NCI-H2196 (cell line): ENCODE results near the gene NME4.
A peak's percentile ranks its signal among the peaks of the same experiment; 100 is the strongest.

Experiments
- DNase-seq: peaks from one replicate; lab custom pipeline; 2025; ENCODE audit not compliant: unreplicated experiment; lab: John Stamatoyannopoulos, UW

NME4 gene

DNA sequence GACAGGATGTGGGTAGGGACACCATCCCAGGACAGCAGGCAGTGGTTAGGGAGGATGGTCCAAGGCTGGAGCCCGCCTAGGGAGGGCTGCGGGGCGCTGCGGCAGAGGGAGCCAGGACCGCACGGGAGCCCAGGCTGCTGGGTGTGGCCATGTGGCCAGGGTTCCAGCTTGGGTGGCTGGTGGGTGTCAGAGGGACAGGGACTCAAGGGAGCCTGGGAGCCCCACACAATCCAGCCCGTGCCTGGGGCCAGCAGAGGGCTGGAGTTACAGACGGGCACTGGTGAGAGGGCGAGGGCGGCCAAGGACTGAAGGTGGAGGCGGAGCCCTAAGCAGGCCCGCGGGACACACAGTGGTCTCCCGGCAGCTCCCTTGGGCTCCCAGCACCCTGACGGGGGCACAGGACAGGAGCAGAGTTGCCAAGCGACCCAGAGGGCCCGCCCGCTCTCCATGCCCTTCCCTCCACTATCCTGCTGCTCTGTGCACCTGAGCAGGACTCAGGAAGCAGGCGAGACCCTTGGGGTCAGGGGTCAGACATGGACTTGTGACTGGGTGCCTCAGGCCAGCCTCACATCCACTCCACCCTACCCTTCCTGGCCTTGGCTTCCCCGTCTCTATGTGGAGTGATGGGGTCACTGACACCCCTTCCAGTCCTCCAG, 33.8 kb upstream of the NME4 start:
- no peak for DNase-seq

DNA sequence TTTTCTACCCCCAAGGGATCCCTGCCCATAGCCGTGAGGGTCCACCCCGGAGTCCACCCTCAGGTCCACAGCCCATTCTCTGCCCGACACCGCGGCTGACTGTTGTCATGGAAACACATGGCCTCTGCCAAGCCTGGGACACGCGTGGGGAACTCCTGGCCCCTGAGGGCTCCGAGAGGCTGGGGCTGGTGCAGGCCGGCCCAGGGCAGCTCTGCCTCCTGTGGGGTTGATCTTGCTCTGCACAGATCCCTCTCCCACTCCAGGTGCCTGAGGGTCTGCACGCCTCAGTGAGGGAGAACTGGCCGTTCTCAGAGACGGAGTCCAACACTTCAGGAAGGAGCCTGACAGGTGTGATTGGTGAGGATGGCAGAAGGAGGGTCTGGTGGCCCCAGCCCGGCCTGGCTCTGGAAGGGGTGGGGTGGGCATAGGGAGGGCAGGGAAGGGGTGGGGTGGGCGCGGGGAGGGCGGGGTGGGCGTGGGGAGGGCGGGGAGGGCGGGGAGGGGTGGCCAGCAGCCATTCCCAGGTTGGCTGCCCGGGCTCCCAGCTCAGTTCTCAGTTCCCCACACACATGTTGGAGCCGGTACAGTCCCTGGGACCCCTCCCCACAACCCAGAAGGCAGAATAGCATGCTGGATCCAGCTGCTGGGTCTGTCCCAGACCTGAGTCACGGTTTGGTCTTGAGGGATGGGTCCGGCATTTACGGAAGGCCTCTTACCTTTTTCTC, 33.1 kb upstream of the NME4 start:
- no peak for DNase-seq

DNA sequence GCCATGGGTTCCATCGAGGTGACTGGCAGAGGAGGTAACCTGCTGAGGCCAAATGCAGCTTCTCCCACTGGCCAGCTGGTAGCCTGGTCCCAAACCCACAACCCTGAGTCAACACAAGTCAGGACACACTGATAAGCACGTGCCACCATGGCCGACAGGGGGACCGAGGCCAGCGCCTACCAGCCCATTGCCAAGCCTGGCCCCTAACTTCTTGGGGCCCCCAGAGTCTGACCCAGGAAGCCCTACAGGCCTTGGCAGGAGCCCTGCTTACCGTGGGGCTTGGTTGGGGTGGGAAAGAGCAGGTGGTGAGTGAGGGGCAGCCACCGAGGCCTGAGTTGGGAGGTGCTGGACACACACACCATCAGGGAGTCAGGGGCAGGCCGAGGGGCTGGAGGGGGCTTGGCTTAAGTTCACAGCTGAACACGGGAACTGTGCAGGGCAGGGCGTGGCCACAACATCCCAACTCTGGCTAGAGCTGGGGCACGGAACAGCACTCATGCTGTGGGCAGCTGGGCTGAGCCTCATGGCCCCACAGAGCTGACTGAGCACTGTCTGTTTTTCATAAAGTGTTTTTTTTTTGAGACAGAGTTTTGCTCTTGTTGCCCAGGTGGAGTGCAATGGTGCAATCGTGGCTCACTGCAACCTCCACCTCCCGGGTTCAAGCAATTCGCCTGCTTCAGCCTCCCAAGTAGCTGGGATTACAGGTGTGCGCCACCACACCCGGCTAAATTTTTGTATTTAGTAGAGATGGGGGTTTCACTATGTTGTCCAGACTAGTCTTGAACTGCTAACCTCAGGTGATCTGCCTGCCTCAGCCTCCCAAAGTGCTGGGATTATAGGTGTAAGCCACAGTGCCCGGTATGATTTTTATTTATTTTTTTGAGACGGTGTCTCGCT, 32.2 kb upstream of the NME4 start:
- no peak for DNase-seq

DNA sequence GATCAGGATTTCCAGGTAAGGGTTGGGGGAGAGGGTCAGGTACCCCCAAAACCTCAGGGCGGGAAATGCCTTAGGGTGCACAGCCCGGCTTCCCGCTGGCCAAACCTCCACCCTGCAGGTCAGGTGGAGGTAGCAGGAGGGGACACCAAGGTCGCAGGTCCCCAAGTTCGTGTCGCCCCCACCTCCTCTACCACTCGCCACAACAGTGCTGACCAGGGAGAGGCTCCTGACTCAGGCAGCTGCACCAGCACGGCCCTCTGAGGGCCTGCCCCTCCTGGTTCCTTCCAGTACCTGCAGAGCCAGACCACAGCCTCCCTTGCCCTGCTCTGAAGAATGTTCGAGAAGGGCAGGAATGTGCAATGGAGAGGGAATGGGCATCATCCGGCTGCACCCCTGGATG, 30.5 kb upstream of the NME4 start:
- DNase-seq, result no peak

DNA sequence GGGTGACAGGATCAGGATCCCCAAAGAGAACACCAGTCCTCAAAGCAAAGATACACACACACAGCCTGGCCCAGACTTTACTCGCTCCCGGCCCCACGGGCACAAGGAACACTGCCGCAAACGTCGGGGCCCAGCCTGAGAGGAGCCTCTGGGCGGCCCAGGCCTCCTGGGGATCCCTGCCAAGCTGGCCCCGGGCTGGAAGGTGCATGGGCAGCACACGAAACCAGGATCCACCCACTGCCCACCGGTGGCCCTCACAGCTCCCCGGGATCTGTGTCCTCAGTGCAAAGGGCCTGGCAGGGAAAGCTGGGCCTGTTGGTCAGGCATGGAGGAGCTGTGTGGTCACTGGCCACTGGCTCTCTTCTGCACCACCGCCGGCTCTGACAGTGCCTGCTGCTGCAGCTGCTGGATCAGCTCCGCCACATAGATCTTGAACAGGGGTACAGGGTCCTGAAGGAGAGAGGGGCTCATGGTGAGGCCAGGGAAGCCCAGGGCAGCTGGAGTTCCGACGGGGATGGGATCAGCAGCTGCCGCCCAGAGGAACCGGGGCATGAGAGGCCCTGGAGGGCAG, 29.6 kb upstream of the NME4 start:
- DNase-seq, result no peak

DNA sequence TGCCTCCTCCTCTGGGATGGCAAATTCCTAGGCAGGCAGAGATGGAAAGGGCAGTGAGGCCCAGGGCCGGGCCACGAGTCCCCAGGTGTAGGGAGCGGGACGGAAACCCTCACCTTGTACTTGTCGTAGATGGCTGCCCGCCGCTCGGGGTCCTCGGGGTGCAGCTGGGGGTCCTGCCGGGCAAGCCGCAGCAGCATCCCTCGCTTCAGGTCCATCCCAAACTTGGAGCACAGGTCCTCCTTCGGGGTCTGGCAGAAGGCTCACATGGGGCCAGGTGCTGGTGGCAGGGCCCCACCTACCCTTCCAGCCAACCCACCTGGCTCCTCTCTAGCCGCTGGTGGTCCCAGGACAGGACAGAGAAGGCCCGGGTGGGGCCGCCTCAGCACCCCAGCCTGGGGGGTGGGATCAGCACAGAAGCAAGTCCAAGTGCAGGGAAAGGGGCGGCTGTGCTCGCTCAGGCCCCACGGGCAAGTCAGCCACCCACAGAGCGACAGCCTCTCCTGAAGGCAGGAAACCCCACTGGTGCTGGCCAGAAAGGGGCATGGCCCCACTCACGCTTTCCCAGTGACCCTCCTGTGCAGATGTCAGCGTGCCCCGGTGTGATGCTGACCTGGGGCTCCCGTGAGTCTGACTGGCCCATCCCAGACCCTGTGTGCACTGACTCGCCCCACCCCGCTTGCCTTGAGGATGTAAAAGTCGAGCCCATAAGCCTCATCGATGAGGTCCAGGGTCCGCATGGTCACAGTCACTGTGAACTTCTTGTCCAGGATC, 28.4 kb upstream of the NME4 start:
- no peak for DNase-seq

DNA sequence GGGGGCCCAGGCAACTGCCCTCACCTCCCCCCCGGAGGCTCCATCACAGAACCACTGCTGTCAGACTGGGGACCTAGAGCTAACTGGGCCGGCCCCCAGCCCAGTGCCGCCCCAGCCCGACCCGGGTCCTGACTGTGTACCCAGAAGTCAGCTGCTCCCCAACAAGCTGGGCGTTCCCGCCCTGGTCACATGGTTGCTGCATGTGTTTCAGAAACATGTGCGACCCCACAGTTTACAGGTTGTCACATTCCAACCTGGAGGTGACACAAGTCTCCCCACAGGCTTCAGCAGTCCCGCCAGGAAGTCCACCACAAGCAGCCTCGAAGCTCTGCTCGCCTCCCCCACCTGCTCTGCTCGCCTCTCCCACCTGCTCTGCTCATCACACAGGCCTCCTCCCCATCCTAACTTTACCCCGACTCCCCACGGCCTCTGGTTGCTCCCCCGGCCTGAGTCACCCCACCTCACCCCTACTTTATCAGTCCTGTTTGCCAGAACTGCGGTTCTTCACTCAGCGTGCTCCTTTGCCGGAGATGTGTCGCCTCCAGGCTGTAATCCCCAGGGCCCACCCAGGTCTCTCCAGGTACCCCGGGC, 27.6 kb upstream of the NME4 start:
- no peak for DNase-seq

DNA sequence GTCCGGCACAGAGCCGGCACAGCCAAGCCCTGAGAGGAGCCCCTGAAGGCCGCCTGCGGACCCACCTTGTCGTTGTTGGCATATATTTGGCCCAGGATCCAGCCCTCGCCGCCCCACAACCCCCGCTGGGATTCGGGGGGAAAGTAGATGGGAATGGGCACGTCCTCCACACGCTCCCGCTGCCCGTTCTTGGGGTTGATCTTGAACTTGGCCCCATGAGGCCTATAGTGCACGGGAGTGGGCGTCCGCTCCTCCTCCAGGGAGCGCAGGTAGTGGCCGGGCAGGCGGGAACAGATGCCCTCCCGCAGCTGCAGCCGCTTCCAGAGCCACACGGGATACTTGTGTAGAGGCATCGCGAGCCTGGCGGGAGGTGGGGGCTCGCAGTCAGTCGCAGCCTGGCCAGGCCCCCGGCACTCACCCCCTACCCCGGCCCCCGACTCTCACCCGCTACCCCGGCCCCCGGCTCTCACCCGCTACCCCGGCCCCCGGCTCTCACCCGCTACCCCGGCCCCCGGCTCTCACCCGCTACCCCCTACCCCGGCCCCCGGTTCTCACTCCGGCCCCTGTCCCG, 27.0 kb upstream of the NME4 start:
- DNase-seq, result no peak

DNA sequence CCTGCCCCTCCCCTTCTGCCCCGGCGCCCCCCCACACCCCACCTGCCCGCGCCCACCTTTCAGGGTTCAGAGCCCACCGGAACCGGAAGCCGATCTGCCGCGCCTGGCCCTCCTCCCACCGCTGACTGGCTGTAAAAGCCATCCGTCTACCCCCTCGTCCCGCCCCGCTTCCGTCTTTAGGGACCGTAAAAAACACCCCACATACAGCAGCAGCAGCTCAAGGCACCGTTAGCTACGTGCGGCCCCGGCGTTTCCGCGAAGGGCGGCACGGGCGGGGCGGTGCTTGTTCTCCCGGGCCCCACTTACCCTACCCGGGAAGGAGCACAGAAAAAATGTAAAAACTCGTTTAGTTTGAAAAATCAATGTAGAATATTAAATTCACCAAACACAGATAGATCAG, 26.6 kb upstream of the NME4 start, which contains the start of gene MRPL28:
Gene MRPL28 (minus strand): TSS at position 96 of the 400 bp plus-strand sequence. CDS start 320 bp downstream, outside the sequence.
- DNase-seq, result peak; percentile 95

DNA sequence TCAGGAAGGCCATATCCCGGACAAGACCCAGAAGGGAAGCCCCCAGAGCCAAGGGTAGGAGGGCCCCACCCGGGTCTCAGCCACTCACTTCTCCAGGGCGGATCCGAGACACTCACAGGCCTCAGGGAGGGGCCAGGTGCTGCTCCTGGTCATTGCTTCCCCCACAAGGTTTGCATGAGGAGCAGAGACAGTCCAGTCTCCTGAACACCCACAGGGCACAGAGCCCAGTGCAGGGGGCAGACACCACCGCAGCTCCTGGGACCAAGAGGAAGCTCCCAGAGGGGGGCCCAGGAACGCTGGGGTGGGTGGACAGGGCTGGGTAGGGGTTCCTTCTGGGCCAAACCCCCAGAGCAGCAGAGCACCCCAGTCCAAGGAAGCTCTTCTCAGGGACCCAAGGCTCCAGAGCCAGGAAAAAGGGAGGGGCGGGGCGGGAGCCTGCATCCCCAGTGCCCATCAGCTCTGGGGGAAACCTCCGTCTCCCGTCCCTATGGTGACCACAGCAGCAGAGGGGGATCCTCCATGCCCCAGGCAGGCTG, 26.0 kb upstream of the NME4 start:
- DNase-seq, result no peak

DNA sequence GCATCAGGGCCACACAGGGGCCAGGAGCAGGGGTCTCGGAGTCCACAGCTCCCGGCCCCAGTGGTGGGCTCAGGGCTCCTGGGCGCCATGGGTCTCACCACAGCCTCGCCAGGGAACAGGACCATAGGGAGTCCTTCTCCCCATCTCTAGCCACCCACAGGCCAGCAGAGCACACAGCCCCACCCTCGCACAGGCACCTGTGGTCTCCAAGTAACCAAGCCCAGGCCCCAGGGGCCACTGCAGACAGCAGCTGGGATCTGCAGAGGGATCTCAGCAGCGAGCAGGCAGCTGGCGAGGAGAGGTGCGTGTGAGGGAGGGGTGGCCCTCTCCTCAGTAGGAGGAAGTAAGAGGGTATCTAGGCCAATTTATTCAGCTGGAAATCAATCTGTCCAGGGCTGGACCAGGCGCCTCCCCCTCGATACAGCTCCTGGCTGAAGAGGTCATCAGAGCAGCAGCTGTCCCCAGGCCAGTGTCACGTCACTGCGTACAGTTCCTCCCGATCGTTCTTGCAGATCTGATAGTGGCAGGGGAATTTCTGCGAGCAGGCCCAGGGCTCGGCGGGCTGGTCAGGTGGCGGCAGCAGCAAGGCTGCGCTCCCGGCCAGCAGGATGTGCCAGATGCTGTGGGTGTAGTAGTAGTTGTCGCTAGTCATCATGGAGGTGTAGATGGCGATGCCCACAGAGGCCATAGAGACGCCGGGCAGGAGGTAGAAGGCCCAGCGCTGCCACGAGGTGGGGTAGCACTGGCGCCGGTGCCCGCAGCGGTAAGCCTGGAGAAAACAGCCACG, 25.3 kb upstream of the NME4 start:
- peak; percentile 89 for DNase-seq

DNA sequence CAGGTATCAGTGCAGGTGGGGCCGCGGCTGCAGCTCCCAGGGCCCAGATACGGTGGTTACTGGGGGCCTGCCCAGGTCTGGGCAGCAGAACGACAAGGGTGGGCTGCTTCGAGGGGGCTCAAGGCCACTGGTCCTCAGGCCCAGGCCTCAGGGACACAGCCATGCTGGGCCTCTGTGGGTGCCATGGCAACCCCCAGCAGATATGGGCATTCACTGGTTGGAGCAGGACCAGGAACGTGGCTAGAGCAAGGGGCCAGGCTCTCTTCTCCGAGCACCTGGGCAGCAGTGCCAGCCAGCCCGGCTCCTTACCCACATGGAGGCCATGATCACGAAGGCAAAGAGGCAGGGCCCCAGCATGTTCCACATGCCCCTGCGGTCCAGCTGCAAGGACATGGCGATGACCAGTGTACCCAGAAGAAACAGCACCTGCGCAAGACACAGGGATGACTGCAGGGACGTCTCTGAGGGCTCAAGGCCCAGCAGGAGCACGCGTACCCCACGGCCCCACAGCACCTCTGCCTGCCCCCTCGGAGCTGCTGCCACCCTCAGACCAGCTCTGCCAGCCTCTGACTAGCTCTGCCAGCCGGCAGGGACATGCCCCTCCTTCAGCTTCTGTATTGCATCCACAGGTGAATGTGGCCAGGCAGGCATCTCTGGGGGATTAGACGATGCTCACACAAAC, 24.6 kb upstream of the NME4 start:
- DNase-seq, result peak; percentile 54

DNA sequence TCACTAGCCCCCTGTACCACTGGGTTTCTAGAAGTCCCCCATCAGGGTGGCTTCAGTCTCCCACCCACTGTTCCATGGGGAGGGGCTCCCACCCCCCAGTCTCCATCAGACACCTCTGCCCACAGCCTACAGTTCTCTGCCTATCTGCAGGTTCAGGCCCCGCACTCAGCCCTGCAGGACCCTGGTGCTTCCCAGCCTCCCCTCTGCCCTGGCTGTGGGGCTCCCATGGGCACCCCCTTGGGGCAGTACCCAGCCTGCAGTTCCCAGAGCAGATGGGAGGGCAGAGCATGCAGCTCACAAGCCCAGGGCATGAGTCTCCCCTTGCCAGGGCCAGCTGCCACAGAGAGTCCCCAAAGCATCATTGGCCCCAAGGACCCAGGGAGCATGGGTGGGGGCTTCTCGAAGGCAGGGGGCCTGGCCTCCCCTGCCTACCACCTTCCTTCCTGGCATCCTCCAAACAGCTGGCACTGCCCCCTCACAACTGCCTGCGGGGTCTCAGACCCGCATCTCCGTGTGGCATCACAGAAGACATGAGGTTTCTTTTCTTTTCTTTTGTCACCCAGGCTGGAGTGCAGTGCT, 23.9 kb upstream of the NME4 start:
- no peak for DNase-seq

DNA sequence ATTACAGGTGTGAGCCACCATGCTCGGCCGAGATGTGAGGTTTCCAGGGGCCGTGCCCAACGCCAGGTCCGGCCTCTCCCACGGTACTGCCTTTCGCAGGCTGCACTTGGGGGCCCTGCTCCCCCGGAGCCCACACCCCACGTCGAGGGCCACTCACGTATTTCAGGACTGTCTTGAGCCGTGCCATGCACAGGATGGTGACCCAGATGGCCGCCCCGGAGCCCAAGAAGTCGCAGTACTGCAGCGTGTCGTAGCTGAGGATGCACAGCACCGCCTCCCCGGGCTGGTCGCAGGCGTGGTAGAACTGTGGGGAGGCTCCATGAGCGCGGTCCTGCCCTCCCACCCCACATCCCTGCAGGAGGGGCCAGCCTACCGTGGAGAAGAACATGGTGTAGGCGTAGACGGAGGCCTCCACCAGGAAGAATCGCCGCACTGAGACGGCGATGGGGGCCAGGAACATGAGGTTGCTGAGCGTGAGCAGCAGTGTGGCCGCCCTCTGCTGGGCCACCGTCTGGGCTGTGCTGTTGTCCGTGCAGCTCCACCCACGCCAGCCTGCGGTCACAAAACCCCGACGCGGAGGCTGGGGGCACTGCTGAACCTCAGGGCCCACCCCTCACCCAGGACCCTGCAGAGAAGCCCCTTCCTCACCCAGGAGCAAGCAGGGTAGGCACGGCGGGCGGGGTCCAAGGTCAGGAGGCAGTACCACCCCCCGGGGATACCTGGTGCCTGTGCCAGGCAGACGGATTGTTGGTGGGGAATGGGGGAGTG, 23.0 kb upstream of the NME4 start:
- no peak for DNase-seq

DNA sequence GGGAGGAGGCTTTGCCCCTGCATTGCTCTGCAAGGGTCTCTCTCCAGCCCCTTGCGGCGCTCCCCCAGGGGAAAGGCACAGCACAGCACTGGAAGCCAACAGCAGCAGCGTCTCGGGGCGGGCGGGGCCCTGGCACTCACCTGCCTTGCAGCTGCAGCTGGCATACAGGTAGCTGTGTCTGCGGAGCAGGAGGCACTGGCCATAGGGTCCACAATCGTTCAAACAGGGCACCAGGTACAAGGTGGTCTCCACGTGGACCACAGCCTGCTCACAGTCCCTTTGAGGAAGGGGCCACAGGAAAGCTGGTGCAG, 22.4 kb upstream of the NME4 start:
- no peak for DNase-seq

DNA sequence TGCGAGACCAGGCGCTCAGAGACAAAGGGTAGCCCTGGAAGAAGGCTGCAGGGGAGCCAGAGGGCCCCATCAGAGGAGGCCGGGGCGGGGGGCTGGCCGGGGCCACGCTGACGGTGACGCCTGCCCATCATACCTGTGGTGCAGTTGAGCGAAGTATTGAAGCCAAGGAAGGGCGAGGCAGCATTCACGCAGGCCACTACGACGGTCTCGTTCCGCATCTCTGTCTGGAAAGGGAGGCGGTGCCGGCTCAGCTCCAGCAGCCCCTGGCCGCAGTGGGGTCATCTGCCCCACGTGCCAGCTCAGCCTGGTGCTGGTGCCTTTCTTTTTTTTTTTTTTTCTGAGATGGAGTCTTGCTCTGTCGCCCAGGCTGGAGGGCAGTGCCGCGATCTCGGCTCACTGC, 21.8 kb upstream of the NME4 start:
- no peak for DNase-seq
